ENCODE data around the gene INPP5D.

INPP5D gene

DNA sequence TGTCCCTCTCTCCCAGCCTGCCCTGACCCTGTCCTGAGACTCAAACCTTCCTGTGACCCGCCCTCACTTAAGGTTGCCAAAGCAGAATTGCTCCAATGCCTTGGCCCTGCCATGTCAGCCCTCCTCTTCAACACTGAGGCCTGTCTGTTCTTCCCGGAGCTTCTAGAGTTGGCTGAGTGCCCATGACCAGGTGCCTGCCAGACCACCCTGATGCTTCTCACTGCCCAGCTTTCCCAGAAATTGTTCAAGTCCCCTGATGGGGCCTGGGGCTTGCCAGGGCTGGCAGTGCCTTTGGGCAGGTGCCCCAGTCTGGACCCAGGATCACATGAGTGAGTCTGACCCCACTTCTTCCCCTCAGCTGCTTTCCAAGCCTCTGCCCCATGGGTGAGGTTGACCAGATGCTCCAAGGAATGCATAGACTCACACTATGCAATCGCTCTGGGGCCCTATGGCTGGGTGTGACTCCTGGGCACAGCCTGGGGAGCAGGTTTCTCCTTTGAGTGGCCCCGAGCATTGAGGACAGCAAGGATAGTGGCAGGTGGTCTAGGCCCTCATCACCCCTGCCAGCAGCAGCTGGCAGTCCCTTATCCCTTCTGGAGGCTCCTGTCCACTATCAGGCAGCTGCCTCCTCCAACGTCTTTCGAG is 3.1 kb upstream of the INPP5D start:
- no peak overlapping the region for H3K4me3 ChIP-seq (ENCODE audit: low read depth, low read length)

GRCh38 chr2:233058717-233059546 is 1.2 kb upstream of the INPP5D start:
- no peaks in the 10 kb centered on the region for H3K9me3 ChIP-seq
- no peak for TF ChIP-seq CTCF (IDR thresholded peaks at IDR 0.05; ENCODE audit: low read depth, low read length)
- DNase-seq, result no peak
- H3K4me1 ChIP-seq, result no peaks in the 10 kb centered on the region
- H3K4me3 ChIP-seq (ENCODE audit: low read depth, low read length), result no peak overlapping the region
- H3K27me3 ChIP-seq, result no peaks in the 10 kb centered on the region
- no peaks in the 10 kb centered on the region for H3K36me3 ChIP-seq

More for the DNA sequence above, 3.1 kb upstream of the INPP5D start:
- no peaks in the 10 kb centered on the region for H3K27me3 ChIP-seq
- no peaks in the 10 kb centered on the region for H3K4me1 ChIP-seq
- no peaks in the 10 kb centered on the region for H3K36me3 ChIP-seq
- DNase-seq, result no peak
- H3K9me3 ChIP-seq, result no peaks in the 10 kb centered on the region
- no peak for TF ChIP-seq CTCF (IDR thresholded peaks at IDR 0.05; ENCODE audit: low read depth, low read length)

GRCh38 chr2:233059547-233059796 is 670 bp upstream of the INPP5D start:
- no peak overlapping the region for H3K4me3 ChIP-seq (ENCODE audit: low read depth, low read length)
- DNase-seq, result no peak
- H3K4me1 ChIP-seq, result no peaks in the 10 kb centered on the region

DNA sequence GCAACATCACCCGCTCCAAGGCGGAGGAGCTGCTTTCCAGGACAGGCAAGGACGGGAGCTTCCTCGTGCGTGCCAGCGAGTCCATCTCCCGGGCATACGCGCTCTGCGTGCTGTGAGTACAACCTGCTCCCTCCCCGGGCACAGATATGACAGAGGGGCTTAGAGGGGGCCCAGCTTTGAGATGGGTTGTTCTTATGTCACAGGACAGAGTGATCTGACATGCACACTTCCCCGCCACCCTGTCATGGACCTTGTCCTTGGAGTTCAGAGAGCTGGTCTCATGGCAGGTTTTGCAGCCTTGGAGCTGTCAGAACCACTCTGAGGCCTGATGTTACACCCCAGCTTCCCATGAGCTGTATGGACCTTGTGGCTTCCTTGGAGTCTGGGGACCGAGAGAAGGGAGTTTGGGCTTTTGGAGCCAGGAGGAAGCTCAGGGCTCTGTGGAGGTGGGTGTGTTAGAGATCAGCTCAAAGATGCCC is 398 bp downstream of the INPP5D start:
- no peak overlapping the region for H3K4me3 ChIP-seq (ENCODE audit: low read depth, low read length)

More at GRCh38 chr2:233059547-233059796, 670 bp upstream of the INPP5D start:
- no peaks in the 10 kb centered on the region for H3K36me3 ChIP-seq
- TF ChIP-seq CTCF (IDR thresholded peaks at IDR 0.05; ENCODE audit: low read depth, low read length), result no peak
- no peaks in the 10 kb centered on the region for H3K27me3 ChIP-seq
- H3K9me3 ChIP-seq, result no peaks in the 10 kb centered on the region

DNA sequence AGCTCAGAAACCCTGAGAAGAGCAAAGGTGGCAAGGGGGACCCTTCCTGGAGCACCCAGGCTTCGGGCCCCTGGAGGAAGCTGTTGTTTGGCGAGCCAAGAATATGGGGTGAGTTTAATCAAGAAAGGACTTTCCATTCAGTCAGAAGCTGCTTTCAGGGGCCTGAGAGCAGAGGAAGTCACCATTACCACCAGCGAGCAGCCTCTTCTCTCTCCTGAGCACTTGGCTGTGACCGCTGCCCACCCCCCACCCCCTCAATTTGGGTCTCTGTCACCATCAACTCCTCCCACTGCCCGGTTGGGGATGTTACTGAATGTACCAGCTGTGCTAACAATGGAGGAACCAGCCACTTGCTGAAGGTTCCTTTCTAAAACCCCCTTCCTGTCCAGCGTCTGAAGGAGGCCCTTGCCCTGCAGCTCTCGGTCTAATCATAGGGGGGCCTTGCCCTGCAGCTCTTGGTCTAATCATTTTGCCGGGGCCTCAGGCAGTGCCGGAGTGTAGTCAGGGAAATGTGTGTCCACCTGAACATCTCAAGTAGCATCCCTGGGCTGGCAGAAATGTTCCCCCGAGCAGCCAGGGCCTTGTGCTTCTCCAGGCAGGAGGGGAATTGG is 943 bp downstream of the INPP5D start:
- Histone ChIP-seq H3K36me3 (no peaks in the 10 kb centered on the region), H3K27me3 (no peaks in the 10 kb centered on the region), H3K4me1 (no peaks in the 10 kb centered on the region), H3K4me3 (ENCODE audit: low read depth, low read length) (no peak overlapping the region), H3K9me3 (no peaks in the 10 kb centered on the region)
- DNase-seq, result no peak
- no peak for TF ChIP-seq CTCF (IDR thresholded peaks at IDR 0.05; ENCODE audit: low read depth, low read length)

More for the DNA sequence above, 398 bp downstream of the INPP5D start:
- no peaks in the 10 kb centered on the region for H3K4me1 ChIP-seq
- DNase-seq, result no peak
- no peaks in the 10 kb centered on the region for H3K36me3 ChIP-seq
- no peaks in the 10 kb centered on the region for H3K27me3 ChIP-seq
- H3K9me3 ChIP-seq, result no peaks in the 10 kb centered on the region
- TF ChIP-seq CTCF (IDR thresholded peaks at IDR 0.05; ENCODE audit: low read depth, low read length), result no peak

All from BE2C (cell line).